Posterior vena cava (tissue), 2 donors: ENCODE data around the gene ACSM2A. TPM values are rescaled to one million over a fixed set of nuclear protein-coding genes. Genes with fewer than 3 reads are reported as not detected.
"Not testable (repeated sequence)": the region's sequence is repeated elsewhere in the genome, so short reads cannot be mapped to it uniquely, and the experiment has no call there.

Experiments used
- DNase-seq: peaks from one replicate; pipeline ENCODE4 v3.0.0-alpha.2; 2020; ENCODE audit warnings: low spot score
- intact Hi-C, 2 donors: fragments of 100-400 bp; cut with DNase I; formaldehyde crosslinking; loops; one replicate each; pipeline versions ENCODE4 v1.14.1 to v1.14.2; 2022 to 2023
- total RNA-seq, 2 donors: library from RNA; stranded (reverse); fragmentation: NEBNext Ultra II Directional; extraction: Animal tissue kit (Norgen Biotek cat#: 25700); gene quantifications; one replicate each; pipeline ENCODE4 v1.2.1, GENCODE V29; 2021
- donor health status: DM: yes; HTN: yes; CAD: no.
- donor health status: DM: yes; HTN: yes; CAD: no.

The ACSM2A gene
- total RNA-seq, 2 donors from 2014 or later, result not detected

DNA sequence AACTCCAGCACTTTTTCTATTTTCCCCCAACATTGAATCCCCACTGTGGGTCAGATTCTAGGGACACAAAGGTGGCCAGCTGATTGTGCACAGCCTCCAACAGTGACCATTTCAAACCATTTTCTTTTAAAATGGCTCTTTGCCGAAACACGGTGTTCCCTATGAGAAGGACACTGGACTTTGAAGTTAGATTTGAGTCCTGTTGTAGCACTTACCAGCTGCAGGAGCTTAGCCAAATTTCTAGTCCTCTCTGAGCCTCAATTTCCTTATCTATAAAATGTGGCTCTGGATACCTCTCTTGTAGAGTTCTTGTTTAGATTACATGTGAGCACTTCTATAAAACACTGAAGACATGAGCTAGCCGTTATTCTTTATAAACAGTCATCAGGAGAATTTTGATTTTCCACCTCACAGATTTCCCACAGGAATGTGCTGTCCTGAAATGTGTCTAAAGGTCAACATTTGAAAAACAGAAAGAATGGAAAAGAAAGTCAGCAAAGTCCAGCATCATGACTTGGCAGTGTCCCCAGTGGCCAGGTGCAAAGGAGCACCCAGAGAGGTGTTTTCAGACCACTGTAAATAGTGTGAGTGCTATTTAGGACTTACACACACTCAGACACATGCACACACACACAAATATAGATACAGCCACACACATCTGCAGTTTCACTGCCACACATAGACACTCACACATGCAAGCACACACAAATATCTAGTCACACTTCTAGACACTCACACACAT lies 4.5 kb upstream of the ACSM2A start:
- DNase-seq, intact Hi-C loops: not testable (repeated sequence)

DNA sequence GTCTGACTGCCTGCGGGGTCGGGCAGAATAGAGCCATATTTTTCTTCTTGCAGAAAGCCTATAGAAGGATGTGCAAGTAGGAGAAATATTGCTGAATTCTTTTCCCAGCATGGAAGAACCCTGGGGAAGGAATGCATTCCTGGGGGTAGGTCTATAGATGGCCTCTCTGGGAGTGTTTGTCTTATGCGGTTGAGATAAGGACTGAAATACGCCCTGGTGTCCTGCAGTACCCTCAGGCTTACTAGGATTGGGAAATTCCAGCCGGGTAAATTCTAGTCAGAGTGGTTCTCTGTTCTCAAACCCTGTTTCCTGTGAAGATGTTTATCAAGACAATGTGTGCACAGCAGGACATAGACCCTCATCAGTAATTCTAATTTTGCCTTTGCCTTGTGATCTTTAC lies 2.3 kb downstream of the ACSM2A start:
- intact Hi-C loops, DNase-seq: not testable (repeated sequence)

DNA sequence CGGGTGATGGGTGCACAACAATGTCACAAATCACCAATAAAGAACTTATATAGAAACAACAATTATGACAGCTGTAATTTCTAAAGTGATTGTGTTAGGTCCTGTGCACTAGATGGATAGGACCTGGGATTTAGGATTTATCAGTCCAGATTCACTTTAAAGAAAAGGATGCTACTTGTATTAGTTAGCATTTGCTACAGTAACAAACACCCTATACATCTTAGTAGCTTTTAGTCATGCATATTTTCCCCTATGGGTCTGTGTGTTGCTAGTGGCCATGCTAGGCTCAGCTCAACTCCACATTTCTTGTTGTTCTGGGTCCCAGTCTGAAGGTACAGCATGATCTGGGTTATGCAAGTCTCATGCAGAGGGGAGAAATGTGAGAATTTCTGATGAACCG lies 7.9 kb downstream of the ACSM2A start:
- intact Hi-C loops, result not testable (repeated sequence)

DNA sequence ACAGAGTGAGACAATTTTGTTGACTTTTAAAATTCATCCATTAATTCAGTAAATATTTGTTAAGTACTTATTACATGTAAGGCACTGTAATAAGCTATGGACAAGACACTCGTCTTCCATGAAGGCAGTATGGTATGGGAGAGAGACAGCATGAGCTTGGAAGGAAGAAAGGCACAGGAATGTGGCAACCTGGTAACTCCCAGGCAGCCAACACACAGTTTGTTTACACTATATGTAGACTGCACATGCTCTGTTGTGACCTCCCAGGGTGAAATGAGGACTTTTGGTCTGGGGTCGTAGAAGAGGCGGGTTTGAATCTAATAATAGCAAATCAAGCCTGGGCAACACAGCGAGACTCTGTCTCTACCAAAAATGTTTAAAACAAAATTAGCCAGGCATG lies 9.0 kb downstream of the ACSM2A start:
- DNase-seq, intact Hi-C loops: not testable (repeated sequence)

More for the DNA sequence above, 7.9 kb downstream of the ACSM2A start:
- DNase-seq, result not testable (repeated sequence)

DNA sequence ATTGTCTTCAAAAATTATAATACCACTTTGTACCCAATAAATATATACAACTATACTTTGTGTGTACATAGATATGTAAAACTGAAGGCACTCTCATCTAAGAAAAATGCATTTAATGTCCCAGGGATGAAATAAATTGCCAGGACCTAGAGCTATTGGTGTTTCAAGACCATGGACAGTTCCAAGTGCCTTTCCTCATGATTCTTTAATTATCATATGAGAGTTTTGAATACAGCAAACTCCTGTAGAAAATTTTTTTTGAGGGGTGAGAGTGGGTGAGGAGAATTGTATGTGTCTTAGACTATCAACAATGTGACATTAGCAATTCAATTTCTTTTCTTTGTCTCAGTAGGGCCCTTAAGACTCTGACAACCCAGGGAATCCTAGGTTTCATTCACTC lies 17.6 kb downstream of the ACSM2A start:
- intact Hi-C loops, result not testable (repeated sequence)

DNA sequence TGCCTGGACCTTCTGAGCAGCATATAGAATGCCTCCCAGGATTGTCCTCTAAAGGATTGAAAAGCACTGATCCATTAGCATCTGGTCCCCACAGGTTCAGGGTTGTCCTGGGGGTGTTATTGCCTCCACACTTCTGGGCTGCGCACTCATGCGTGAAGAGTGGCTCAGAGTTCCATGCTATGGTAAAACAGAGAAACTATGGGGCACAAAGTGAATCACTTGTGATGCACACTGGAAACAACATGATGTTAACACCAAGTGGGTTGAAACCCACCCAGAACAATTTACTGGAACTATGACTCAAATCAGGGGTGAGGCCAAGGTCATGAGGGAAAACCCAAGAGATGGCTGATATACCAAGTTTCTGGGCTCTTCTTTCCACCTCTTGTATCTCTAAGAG lies 18.6 kb downstream of the ACSM2A start:
- DNase-seq, intact Hi-C loops: not testable (repeated sequence)

More for the DNA sequence above, 17.6 kb downstream of the ACSM2A start:
- not testable (repeated sequence) for DNase-seq

DNA sequence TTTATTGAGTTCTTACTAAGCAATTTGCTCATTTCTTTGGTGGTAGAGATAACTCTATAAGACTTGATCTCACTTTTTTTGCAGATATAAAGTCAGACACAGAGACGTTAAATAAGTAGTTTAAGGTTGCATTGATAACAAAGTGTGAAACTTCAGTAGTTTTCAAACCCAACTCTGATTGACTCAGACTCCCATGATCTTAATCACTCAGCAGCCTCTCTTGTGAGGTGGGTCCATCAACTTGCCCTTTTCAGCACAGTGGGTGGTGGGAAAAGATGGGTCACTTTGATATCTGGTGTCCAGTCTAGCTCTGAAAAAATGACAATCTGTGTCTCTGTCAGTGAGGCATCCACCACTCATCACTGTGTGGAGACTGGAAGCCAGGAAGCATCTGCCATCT lies 19.4 kb downstream of the ACSM2A start:
- intact Hi-C loops, DNase-seq: not testable (repeated sequence)

DNA sequence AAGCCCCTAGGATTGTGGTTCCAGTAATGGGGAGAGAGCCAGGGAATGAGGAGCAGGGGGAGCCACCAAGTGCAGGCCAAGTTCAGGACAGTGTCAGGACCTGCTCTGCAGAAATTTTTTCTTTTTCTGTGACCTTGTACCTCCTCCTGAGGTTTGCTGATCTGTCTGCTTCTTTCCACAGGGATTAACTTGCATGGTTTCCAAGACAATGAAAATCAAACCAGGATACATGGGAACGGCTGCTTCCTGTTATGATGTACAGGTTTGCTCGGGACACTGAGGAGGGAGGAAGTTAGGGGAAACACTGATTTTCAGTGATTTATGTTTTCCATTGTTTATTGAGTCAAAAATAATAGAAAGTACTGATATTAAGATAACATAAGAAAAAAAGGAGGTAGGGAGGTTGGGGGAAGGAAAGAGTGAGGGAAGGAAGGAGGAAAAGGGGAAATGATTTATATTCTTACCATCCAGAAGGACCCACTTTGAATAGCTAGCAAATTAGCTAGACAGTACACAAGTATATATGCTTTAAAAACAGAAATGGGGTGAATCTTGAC lies 25.9 kb downstream of the ACSM2A start:
- DNase-seq, intact Hi-C loops: not testable (repeated sequence)

DNA sequence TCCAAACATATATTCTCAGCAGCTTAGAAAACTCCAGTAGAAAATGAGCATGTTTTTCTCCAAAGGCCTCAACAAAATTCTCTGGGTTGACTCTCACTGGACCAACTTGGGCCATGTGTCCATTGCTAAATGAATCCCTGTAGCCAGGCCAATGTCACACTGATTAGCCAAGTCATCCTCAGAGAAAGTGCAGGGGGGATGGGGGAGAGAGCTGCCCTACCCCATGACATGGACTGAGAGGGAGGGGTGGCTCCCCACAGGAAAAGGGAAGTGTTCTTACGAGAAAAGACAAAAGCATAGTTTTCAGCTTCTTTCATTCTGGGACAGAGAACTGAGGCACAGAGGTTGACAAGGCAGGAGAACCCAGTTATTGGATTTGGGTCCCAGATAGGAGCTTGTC lies 32.7 kb downstream of the ACSM2A start:
- DNase-seq, intact Hi-C loops: not testable (repeated sequence)

DNA sequence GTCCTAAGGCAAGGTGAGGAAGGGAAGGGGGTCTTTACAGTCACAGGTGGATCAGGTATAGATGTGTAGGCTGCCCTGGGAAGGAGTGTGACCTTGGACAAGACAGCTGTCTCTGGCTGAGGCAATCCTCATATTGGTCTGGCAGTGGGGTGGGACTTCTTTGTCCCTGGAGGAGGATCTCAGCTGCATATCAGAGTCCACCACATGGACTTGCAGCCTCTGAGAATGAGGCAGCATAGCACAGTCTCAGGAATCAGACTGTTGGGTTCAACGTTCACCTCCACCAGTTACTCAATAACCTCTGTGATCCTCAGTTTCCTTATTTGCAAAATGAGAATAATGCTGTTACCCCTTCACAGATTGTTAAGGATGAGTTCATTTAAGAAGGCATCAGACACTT lies 33.4 kb downstream of the ACSM2A start:
- DNase-seq, result no peak
- intact Hi-C loops, result no loop called here

DNA sequence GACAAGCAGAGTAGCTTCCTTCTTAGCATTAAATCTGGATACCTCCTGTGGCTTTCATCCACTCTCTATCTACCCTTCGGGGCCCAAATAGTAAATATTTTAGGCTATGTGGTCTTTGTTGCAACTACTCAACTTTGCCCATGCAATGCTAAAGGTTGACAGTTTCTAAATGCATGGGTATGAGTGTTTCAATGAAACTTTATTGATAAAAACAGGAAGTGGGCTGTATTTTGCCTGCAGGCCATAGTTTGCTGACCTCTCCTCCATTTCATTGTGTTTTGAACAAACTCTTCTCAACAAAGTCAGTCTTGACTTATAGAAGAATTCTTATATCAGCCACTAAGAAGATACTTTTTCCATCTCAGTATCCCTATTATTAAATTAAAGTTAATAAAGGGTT lies 34.1 kb downstream of the ACSM2A start:
- intact Hi-C loops, result no loop called here
- DNase-seq, result no peak

DNA sequence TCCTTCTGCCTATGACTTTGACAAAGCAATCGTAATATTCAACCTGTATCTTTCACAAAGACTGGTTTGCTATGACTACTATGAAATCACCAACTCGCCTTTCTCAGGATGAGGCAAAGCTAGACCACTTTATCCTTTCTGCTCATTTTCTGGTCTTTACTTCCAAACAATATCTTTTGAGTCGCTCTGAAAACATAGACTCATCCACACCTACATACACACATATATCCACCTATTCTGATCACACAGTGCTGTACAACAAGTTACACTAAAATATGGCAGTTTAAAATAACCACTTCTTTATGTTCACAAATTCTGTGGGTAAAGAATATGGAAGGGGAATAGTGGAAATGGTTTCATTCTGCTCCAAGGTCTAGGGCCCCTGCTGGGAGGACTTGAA lies 39.7 kb downstream of the ACSM2A start:
- DNase-seq, intact Hi-C loops: not testable (repeated sequence)

DNA sequence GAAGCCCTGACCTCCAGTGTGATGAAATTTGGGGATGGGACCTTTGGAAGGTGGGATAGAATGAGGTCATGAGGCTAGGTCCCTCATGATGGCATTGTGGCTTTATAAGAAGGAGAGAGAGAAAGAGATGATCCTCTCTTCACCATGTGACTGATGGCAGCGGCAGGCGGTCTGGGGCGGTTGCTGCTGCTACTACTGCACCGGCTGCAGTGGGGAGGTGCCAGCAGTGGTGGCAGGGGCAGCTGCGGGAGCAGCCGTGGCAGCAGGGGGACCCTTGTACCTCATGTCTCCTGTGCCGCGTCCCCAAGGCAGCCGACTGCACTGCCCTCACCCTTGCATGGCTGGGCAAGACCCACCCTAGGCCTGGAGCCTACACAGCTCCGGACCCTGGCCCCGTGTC lies 40.1 kb downstream of the ACSM2A start:
- DNase-seq, intact Hi-C loops: not testable (repeated sequence)

DNA sequence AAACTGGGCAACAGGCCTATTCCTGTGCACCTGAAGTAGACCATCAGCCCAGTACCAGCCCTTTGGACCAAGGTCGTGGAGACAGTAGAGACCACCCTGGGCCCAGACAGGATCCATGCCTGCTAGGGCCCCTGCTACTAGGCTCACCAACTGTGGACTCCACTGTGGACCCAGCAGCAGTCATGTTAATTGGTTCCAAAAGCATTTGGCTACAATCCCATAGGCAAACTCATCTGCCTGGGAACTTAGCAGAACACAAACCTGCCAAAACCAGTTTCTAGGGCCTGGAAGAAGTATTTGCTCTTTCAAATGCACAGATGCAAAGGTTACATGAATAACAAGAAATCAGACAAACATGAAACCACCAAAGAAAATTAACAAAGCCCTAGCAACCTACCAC lies 53.1 kb downstream of the ACSM2A start:
- DNase-seq, result no peak
- intact Hi-C loops, result no loop called here

DNA sequence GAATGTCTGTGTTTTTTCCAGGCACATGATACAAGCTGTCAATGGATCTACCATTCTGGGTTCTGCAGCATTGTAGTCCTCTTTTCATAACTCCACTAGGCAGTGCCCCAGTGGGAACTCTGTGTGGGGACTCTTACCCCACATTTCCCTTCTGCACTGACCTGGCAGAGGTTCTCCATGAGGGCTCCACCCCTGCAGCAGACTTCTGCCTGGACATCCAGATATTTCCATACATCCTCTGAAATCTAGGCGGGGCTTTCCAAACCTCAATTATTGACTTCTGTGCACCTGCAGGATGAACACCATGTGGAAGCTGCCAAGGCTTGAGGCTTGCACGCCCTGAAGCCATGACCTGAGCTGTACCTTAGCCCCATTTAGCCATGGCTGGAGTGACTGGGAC lies 56.0 kb downstream of the ACSM2A start:
- intact Hi-C loops, result no loop called here
- no peak for DNase-seq

DNA sequence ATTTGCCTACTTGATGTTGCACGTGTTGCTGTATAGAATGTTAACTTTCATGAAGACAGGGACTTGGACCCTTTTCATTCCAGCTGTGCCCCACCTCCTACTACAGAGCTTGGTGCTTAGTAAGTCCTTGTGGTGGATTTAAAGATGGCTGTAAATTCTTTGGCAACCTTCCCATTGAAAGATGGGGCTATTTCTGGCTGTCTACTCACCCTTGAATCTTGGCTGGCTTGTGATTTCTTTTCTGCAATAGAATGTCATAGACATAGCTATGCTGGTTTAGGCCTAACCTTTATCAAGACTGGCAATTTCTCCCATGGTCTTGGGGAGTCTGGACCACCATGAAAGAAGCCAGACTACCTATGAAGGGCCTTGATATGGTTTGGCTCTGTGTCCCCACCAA lies 59.0 kb downstream of the ACSM2A start:
- intact Hi-C loops, result no loop called here
- DNase-seq, result no peak

DNA sequence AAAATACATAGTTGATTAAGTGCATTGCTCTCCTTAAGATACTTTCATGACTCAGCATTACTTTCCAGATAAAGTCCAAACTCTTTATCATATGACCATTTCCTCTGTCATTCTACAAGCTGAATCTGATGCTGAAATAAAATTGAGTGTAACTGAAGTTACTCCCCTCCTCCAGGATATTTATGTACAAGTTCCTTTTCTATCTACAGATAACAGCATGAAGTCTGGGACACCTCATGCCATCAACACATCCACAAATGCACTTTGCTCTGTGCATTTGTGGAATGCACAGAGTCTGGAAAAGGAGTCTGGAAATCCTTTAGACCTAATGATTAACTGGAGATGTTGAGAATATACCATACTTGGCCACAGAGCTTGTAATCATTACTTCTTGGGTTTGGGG lies 64.4 kb downstream of the ACSM2A start:
- no peak for DNase-seq

DNA sequence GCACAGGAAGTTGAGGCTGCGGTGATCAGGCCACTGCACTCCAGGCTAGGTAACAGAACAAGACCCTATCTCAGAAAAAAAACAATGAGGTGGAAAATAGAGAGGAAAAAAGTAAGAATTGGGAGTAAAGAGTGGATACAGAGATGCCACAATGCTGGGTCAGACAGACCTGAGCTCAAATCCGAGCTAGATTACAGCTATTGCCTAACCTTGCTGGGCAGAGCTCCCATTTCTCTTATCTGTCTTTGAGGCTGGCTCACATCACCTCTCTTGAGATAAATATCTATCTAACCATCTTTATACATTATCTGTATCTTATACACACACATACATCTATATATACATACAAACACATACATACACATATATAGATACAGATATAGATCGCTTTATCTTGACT lies 65.8 kb downstream of the ACSM2A start:
- intact Hi-C loops, result no loop called here
- DNase-seq, result no peak

More for the DNA sequence above, 64.4 kb downstream of the ACSM2A start:
- intact Hi-C loops, result no loop called here

DNA sequence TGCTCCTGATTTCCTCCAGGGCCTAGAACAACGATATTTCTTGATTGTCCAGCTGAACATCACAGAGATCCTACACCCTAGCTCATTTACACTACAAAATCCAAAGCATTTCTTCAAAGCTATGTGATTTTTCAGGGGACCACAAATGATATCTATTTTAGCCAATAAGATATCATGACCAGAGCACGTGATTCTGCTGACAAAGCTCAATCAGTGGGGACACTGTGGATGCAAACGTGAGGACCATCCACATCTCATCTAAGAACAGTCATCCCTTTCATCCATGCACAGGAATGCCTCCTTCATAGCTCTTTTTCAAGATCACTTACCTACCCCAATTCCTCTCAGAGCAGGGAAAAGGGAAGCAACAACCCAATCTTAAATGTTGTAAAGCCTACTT lies 67.9 kb downstream of the ACSM2A start:
- intact Hi-C loops, result no loop called here
- DNase-seq, result no peak

DNA sequence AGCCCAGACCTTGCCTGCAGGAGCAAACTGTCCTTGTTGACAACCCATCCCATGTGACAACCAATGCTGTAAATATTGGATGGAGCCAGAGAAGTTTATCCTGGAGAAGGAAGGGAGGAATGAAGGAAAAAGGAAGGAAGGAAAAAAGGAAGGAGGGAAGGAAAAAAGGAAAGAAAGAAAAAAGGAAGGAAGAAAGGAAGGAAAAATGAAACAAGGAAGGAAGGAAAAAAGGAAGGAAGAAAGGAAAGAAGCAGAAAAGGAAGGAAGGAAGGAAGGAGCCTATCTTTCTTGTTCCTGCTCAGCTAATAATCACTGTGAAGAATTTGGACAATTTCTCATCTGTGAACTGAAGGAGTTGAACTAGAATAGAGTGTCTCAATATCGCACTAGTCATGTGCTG lies 68.8 kb downstream of the ACSM2A start:
- no peak for DNase-seq
- intact Hi-C loops, result no loop called here

DNA sequence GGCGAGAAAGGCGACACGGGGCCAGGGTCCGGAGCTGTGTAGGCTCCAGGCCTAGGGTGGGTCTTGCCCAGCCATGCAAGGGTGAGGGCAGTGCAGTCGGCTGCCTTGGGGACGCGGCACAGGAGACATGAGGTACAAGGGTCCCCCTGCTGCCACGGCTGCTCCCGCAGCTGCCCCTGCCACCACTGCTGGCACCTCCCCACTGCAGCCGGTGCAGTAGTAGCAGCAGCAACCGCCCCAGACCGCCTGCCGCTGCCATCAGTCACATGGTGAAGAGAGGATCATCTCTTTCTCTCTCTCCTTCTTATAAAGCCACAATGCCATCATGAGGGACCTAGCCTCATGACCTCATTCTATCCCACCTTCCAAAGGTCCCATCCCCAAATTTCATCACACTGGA lies 80.5 kb downstream of the ACSM2A start:
- DNase-seq, intact Hi-C loops: not testable (repeated sequence)
